CMK (cell line): ENCODE measurements around the gene TMEM147.

ENCODE experiments used
- DNase-seq: peaks from one replicate; pipeline ENCODE4 v3.0.0-alpha.2; 2010; ENCODE audit warnings: low read depth

The TMEM147 gene

GRCh38 chr19:35545001-35545854 lies at the start of gene TMEM147:
TSS of gene TMEM147 (plus strand) at chr19:35545626. CDS start at chr19:35545740, 114 bp downstream.
- DNase-seq, result peak; percentile 75

- no peak for DNase-seq
Measured at GRCh38 chr19:35497406-35497805, 48.0 kb upstream of the TMEM147 start.

DNA sequence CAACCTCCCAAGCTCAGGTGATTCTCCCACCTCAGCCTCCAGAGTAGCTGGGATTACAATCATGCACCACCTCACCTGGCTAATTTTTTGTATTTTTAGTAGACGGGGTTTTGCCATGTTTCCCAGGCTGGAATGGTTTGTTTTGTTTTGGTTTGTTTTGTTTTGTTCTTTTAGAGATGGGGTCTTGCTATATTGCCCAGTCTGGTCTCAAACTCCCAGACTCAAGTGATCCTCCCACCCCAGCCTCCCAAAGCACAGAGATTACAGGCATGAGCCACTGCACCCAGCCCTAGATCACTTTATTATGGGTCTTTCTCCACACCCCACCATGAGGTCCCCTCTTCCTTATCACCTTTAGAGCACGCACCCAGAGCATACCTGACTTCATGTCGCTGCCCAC lies 47.2 kb upstream of the TMEM147 start:
- no peak for DNase-seq

DNA sequence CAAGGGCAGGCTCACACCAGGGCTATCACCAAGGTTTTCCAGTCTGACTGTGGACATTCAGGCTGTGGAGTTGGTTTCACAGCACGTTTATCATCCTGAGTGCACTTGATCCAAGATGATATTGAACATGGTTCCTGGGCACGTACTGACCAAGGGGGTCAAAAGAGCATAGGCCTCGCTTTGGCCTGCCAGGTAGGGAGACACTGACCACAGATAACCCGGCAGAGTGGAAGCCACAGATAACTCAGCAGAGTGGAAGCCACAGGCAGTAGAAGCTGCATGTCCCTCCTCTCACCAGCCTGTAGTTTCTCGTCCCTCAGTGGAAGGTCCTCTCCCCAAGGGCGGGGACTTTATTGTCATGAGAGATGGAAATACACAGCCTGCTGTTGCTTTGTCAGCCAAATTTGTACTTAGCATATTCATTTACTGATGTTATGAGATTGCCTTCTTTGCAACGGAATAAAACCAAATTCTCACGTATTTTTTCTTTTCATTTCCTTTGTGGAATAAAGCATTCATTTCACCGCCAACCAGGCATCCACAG lies 46.4 kb upstream of the TMEM147 start:
- DNase-seq, result no peak

GRCh38 chr19:35500611-35501010 lies 44.8 kb upstream of the TMEM147 start:
- no peak for DNase-seq

GRCh38 chr19:35501684-35502083 lies 43.7 kb upstream of the TMEM147 start:
- DNase-seq, result no peak

DNA sequence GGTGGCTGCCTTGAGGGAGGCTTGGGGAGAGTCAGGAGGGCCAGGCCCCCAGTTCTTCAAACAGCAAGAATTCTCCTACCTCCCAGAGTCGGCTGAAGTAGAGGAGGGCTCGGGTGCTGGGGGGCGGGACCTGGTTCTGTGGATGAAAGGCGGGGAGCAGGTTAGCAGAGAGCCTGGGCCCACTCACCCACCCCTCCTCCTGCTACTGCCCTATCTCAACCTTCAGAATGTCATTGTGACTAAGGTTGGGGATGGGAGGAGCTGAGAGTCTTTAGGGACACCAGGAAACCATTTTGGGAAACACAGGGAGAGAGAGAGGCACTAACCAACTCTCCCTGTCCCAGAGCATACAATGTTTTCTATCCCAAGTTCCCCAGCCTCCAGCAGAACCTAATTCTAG lies 42.7 kb upstream of the TMEM147 start:
- DNase-seq, result no peak

- DNase-seq, result no peak
Measured at GRCh38 chr19:35506011-35506410, 39.4 kb upstream of the TMEM147 start.

DNA sequence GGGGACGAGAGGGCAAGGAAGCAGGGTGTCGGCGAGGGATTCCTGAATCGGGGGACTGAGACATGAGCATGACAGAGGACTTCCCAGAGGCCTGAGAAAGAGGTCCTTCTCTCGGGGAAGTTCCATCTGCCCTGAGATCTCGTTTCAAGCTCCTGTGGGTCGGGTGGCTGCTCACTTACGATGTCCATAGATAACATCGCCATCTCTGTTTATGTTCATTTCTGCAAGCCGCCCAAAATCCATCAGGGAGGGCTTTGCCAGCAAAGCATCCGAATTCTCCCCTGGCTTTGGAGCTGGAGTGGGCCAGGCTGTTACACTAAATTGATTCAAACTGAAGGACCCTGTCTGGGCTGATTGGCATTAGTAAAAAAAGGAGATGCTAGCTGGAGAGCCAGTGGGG lies 37.9 kb upstream of the TMEM147 start:
- DNase-seq, result no peak

GRCh38 chr19:35508129-35508528 lies 37.3 kb upstream of the TMEM147 start:
- no peak for DNase-seq

DNA sequence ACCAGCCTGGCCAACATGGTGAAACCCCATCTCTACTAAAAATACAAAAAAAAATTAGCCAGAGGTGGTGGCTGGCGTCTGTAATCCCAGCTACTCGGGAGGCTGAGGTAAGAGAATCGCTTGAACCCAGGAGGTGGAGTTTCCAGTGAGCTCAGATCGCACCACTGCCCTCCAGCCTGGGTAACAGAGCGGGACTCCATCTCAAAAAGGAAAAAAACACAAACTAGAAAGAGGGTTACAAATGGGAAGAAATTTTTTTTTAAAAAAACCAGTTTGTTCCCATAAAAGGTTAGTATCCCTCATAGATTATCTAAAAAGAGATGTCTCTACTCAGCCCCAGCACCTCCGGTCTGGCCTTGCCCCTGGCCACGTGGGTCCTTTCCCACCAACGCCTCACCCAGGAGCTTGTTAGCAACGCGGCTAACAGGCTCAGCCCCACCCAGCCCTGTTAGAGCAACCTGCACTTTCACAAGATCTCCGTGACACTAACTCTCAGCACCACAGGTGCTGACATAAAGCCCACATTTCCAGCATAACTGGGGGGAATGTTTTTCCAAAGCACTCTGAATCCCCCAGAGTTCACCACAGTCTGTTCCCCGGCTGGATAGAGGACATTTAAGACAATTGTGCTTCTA lies 36.3 kb upstream of the TMEM147 start:
- no peak for DNase-seq

DNA sequence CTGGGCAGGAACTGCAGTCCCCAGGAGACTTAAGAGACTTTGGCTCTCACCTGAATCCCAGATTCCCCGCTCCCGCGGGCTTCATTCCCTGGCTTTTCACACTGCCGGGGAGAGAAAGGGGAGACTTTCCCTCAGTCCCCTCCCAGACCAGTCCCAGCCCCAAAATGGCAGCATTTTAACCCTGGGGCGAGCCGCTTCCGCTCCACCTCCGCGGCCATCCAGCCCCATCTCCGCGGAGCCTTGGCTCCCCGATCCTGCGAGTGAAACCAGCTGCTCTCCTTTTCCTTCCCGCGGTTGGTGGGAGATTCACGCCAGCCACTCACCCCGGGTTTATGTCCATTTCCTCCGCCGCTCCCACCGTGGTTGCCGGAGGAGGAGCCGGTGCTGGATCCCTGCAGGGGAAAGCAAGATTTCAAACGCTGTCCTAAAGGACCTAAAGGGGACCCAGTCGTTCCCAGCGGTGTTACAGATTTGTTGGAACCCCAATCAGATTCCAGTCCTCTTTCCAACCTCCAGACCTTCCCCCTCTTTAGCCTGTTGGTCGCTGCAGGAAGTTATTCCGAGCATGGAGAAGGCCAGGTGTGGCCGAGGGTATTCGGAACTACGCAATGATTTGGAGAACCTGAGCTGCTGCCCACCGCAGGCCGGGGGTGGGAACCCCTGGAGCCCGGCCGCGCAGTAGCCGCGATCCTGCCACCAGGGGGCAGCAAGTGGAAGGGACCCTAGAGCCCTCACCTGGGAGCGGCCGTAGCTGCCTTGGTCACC lies 35.4 kb upstream of the TMEM147 start:
- DNase-seq, result peak; percentile 18

DNA sequence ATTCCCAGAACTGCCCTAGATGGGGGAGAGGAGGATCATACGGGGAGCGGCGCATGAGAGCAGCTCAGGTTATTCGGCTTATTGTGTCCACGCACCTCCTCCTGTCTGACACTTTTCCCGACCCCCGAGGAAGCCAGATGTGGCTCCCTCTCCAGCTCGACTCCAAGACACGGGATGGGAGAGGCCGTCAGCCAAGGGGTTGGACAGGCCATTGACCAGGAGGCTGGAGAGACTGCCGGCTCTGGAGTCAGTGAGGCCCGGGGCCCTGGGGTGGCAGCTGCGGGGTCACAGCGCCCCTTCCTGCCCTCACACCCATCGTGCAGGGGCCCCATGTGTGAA lies 34.8 kb upstream of the TMEM147 start:
- no peak for DNase-seq

DNA sequence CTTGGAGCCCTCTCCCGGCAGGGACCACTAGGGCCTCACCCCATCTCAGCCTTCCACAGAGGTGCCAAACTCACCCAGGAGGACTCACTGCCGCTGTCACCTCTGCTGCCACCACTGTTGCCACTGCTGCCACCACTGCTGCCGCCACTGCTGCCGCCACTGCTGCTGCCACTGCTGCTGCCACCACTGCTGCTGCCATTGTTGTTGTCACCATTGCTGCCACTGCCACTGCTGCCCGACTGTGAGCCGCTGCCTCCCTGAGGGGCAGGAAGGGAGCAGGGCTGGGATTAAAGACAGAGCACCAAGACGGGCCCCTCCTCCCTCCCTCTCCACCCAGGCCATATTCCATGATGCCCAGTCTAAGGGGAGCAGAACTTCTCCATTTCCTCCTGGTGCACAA lies 34.1 kb upstream of the TMEM147 start:
- DNase-seq, result no peak

DNA sequence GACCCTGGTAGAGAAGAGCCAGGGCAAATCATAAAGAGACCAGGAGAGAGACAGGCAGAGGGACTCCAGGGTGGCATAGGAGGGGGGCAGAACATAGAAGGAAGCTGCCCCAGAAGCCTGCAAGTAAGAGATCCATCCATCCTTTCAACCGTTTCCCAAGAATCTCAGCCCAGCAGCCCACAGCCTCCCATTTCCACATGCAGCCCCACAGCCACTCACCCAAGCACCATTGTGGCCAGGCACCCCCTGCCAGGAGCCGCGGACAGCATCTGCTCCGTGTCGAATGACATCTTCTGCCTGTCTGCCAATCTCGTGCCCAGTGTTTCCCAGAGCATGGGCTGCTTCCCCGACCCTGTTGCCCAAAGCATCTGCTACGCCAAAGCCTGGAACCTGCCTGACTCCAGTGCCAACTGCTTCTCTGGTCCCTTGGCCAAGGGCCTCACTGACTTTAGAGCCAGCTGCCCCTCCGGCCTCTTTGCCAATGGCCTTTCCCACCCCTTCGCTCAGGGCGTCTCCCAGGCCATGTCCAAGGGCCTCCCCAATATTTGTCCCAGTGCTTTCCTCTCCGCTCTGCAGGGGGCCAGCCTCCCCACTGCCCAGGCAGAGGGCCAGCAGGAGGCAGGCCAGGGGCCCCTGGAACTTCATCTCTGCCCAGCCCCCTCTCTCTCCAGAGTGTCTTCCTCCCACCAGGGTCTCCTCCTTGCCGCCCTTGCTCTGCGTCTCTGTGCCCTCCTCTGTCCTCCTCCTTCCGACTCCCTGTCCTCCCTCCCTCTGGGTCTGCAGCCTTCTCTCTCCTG lies 32.4 kb upstream of the TMEM147 start:
- DNase-seq, result no peak

GRCh38 chr19:35513628-35514281 lies 31.7 kb upstream of the TMEM147 start, which contains the start of gene DMKN:
TSS of gene DMKN (minus strand) at chr19:35513649. CDS start at chr19:35513475, 174 bp downstream.
- DNase-seq, result no peak

DNA sequence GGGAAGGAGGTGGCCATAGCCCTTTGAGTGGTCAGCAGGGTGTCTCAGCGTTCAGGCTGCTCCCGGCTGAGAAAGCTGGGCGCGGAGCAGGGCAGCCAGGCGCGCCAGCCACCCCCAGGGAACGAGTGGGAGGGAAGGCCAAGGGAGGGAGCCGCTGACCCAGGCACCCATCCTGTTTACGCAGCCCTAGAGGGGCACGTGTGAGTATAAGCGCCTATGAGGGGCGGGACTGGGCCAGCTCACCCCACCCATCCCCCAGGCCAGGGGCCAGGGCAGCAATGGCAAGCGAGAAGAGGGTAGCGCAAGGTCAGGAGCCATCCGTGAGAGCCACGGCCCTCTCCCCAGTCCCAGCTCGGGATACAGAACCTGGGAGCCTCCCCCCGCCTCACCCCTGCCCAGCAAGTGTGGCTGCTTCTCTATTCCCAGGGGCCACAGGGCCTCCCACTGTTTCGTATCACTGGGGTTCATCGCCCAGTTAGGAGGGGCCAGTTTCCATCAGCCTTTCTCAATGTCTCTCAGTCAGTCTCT lies 31.1 kb upstream of the TMEM147 start:
- no peak for DNase-seq

GRCh38 chr19:35516310-35516709 lies 29.1 kb upstream of the TMEM147 start:
- no peak for DNase-seq

DNA sequence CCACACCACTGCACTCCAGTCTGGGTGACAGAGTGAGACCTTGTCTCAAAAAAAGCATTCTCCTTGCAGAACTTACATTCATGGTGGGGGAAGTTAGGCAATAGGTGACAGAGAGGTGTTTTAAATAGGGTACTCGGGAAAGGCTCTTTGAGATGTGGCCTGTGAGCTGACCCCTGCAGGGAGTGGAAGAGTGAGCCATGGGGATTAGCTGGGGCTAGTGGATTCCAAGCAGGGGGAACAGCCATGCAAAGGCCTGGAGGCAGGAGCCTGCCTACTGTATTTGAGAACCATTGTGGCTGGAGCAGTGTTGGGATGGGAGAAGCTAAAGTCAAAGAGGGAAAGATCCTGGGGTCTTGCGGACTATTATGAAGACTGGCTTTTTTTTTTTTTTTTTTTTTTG lies 28.1 kb upstream of the TMEM147 start:
- DNase-seq, result no peak

DNA sequence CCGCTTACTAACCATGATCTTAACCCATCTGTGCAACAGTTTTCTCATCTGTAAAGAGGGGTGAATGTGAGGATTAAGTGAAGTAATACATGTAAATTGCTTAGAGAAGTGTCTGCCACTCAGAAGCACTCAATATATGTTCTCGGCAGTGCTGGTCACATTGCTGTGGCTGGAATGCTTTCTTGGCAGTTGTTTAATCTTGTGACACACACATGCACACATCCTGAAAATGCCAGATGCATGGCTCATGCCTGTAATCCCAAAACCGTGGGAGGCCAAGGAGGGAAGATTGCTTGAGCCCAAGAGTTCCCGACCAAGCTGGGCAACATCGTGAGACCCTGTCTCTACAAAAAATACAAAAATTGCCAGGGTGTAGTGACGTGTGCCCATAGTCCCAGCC lies 27.1 kb upstream of the TMEM147 start:
- DNase-seq, result no peak

DNA sequence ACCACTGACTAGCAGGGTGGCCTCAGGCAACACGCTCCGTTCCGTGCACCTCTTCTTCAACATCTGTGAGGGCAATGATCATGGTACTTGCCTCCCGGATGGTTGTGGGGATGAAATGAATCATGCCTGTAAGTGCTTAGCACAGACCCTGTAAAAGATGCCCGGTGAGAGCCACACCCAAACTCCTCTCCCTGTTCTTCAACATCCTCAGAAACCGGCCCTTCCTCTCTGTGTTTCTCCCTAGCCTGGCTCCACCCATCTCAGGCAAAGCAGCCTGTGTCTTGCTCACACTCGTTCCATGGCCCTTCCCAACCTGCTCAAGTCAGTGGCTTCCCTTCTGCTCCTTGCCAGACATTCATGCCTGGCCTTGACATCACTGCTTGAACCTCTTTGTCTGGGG lies 26.1 kb upstream of the TMEM147 start:
- no peak for DNase-seq
